ENCODE measurements around the gene PPP1R3C. TPM values are rescaled to one million over a fixed set of nuclear protein-coding genes. Genes with fewer than 3 reads are reported as not detected.

The PPP1R3C gene
- total and polyA plus RNA-seq, 2 donors (not counting 3 experiments of a cell fraction or from before 2014, with no cell fraction given) = 1.6 to 2.0 TPM

DNA sequence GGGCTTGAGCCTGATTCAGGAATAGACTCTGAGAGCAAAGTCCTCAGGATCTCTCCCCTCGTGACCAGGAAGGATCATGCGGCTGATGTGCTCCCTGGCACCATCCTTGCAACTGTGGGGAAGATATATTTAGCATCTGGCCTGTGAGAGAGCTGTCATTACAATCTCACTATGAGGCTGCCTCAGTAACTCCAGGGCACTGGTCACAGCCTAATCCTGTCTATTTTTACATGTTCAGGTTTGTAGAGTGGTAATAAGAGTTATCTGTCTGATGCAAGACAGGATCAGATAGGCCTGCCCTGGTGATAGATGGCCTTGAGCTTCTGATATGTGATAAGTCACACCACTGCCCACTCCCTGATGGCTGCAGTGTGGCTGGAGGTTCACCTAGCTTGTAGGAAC lies 50.7 kb downstream of the PPP1R3C start:
- no TSS peak for BruUV-seq (replicated peaks)
- Histone ChIP-seq H3K36me3 (ENCODE audit: control insufficient read depth in 2 of 2, extremely low read depth in 1 of 2, insufficient read depth in 2 of 2, low read length in 2 of 2) (no peaks in the 10 kb centered on the region), H3K9ac (replicated peaks; ENCODE audit: extremely low read depth, insufficient read depth, low read length) (no peak overlapping the region), H4K20me1 (replicated peaks; ENCODE audit: control insufficient read depth, extremely low read depth, insufficient read depth, low read length) (no peaks in the 10 kb centered on the region), H3K4me2 (ENCODE audit: insufficient read depth, low read length) (no peak overlapping the region), H2AFZ (ENCODE audit: low read depth, low read length) (no peak overlapping the region), H3K27ac (ENCODE audit: insufficient read depth, low read depth, low read length) (no peak overlapping the region), H3K27me3 (ENCODE audit: control insufficient read depth in 2 of 2, insufficient read depth in 2 of 2, low read length in 2 of 2) (peaks cover 2 to 8% of the 10 kb centered on the region in 2 experiments), H3K4me1 (ENCODE audit: control insufficient read depth, extremely low read depth, insufficient read depth, low read length) (no peaks in the 10 kb centered on the region), H3K9me1 (replicated peaks; ENCODE audit: control insufficient read depth, extremely low read depth, insufficient read depth, low read length) (no peaks in the 10 kb centered on the region), H3K4me3 (replicated peaks in 1 of 3; ENCODE audit: insufficient read depth in 1 of 3, low read depth in 1 of 3, low read length in 3 of 3) (no peak overlapping the region), H3K9me3 (replicated peaks; ENCODE audit: control insufficient read depth, insufficient read depth, low read length) (no peaks in the 10 kb centered on the region), H3K79me2 (ENCODE audit: control insufficient read depth, insufficient read depth, low read length) (no peaks in the 10 kb centered on the region)
- intact Hi-C loops (cut with micrococcal nuclease) (no loop called here), dilution Hi-C loops (cut with MboI; ENCODE audit: extremely low pct_ligation_motif_present, low sequenced_read_pairs) (no loop called here)
- POLR2A ChIA-PET = no interaction called here
- no peak for DNase-seq (ENCODE audit: low read depth, low spot score)
- FAIRE-seq = no peak
- CTCF ChIA-PET = no interaction called here
- TF ChIP-seq, protein P1, sequence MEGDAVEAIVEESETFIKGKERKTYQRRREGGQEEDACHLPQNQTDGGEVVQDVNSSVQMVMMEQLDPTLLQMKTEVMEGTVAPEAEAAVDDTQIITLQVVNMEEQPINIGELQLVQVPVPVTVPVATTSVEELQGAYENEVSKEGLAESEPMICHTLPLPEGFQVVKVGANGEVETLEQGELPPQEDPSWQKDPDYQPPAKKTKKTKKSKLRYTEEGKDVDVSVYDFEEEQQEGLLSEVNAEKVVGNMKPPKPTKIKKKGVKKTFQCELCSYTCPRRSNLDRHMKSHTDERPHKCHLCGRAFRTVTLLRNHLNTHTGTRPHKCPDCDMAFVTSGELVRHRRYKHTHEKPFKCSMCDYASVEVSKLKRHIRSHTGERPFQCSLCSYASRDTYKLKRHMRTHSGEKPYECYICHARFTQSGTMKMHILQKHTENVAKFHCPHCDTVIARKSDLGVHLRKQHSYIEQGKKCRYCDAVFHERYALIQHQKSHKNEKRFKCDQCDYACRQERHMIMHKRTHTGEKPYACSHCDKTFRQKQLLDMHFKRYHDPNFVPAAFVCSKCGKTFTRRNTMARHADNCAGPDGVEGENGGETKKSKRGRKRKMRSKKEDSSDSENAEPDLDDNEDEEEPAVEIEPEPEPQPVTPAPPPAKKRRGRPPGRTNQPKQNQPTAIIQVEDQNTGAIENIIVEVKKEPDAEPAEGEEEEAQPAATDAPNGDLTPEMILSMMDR (IDR thresholded peaks at IDR 0.05; ENCODE audit: extremely low read depth in 1 of 2, insufficient read depth in 1 of 2, low read depth in 1 of 2, low read length in 2 of 2) = no peak
- no peak for TF ChIP-seq GATA2 (IDR thresholded peaks at IDR 0.05; ENCODE audit: insufficient read depth, insufficient read length, low read depth, low read length)
- TF ChIP-seq EZH2 (IDR thresholded peaks at IDR 0.05; ENCODE audit: borderline replicate concordance, low read depth, low read length, severe bottlenecking) = no peak

DNA sequence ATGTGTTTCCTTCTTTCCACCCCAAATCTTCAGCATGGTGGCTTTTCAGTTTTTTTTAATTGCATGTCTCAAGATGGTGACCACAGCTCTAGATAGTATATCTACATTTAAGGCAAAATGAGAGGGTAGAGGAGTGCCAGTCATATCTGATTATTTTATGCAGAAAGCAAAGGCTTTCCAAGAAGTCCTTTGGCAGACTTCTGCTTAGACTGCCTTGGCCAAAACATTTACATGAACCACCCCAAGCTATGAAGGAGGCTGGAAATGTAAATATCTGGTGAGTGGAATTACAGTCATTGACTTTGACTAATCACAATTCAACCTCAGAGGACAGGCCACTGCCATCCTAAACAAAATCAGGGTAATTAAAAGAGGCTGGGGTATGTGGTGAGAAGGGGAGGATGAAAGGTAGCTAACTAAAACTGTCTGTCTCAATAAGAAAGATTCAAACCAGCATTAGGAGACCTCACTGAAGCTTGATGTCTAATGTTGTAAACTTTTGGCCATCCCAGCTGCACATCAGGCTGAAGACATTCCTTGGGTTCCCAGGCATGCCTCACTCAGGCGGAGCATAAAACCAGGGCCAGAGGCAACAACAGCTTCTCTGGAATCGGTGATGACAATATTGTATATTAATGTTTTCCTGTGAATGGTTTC lies 53.4 kb downstream of the PPP1R3C start:
- Histone ChIP-seq H3K9me3 (replicated peaks; ENCODE audit: control insufficient read depth, insufficient read depth, low read length) (no peaks in the 10 kb centered on the region), H3K9me1 (replicated peaks; ENCODE audit: control insufficient read depth, extremely low read depth, insufficient read depth, low read length) (no peaks in the 10 kb centered on the region), H3K4me2 (ENCODE audit: insufficient read depth, low read length) (no peak overlapping the region), H3K4me3 (replicated peaks in 1 of 3; ENCODE audit: insufficient read depth in 1 of 3, low read depth in 1 of 3, low read length in 3 of 3) (no peak overlapping the region), H3K4me1 (ENCODE audit: control insufficient read depth, extremely low read depth, insufficient read depth, low read length) (no peaks in the 10 kb centered on the region), H3K27ac (ENCODE audit: insufficient read depth, low read depth, low read length) (no peak overlapping the region), H2AFZ (ENCODE audit: low read depth, low read length) (no peak overlapping the region), H4K20me1 (replicated peaks; ENCODE audit: control insufficient read depth, extremely low read depth, insufficient read depth, low read length) (no peaks in the 10 kb centered on the region), H3K27me3 (ENCODE audit: control insufficient read depth in 2 of 2, insufficient read depth in 2 of 2, low read length in 2 of 2) (peaks cover 2 to 6% of the 10 kb centered on the region in 2 experiments), H3K9ac (replicated peaks; ENCODE audit: extremely low read depth, insufficient read depth, low read length) (no peak overlapping the region), H3K79me2 (ENCODE audit: control insufficient read depth, insufficient read depth, low read length) (no peaks in the 10 kb centered on the region), H3K36me3 (ENCODE audit: control insufficient read depth in 2 of 2, extremely low read depth in 1 of 2, insufficient read depth in 2 of 2, low read length in 2 of 2) (no peaks in the 10 kb centered on the region)
- ChIA-PET POLR2A (no interaction called here), CTCF (interaction anchor here (0.8 to 1.7 kb wide), 5 partner anchors 9 to 65 kb away, joined by 3 to 5 read pairs (median 4); partner anchors contain the start of gene PPP1R3C)
- intact Hi-C loops (cut with micrococcal nuclease) (no loop called here), dilution Hi-C loops (cut with MboI; ENCODE audit: extremely low pct_ligation_motif_present, low sequenced_read_pairs) (no loop called here)
- TF ChIP-seq MYC (IDR thresholded peaks at IDR 0.05; ENCODE audit: low read depth, low read length) = no peak
- no TSS peak for BruUV-seq (replicated peaks)
- FAIRE-seq (no peak), DNase-seq (ENCODE audit: low read depth, low spot score) (no peak)

Other genes with a start within 250 kb of the PPP1R3C start
- 7.7 and 10.7 TPM in 2 replicates for gene HECTD2, start 222.7 kb downstream of the PPP1R3C start, total RNA-seq
- gene HECTD2, start 222.7 kb downstream of the PPP1R3C start, polyA plus RNA-seq = 3.5 and 4.2 TPM in 2 replicates
- gene TNKS2, start 165.4 kb upstream of the PPP1R3C start, total RNA-seq = 33.3 and 34.0 TPM in 2 replicates
- 10.9 and 13.6 TPM in 2 replicates for gene TNKS2, start 165.4 kb upstream of the PPP1R3C start, polyA plus RNA-seq

Measured in endothelial cell of umbilical vein (primary cell).